Stomach (tissue), 4 donors: ENCODE results near the gene HCN1.

ENCODE experiments used
- EP300 ChIP-seq: sonication (generic); formaldehyde crosslinking; IDR thresholded peaks from one replicate; pipeline ENCODE4 v1.6.1; 2017; ENCODE audit warnings: antibody characterized with exemption
- TF ChIP-seq, protein P1 (sequence below), 7 experiments: fragments of 450-650 bp in 4 of 7; fragments of 200-600 bp in 3 of 7; sonication (generic) in 3 of 7; IDR thresholded peaks; one replicate each; pipeline ENCODE4 v1.5.1; 2016 to 2019; ENCODE audit warnings: antibody characterized with exemption in 7 of 7, control low read depth in 2 of 7, mild to moderate bottlenecking in 1 of 7

DNA sequence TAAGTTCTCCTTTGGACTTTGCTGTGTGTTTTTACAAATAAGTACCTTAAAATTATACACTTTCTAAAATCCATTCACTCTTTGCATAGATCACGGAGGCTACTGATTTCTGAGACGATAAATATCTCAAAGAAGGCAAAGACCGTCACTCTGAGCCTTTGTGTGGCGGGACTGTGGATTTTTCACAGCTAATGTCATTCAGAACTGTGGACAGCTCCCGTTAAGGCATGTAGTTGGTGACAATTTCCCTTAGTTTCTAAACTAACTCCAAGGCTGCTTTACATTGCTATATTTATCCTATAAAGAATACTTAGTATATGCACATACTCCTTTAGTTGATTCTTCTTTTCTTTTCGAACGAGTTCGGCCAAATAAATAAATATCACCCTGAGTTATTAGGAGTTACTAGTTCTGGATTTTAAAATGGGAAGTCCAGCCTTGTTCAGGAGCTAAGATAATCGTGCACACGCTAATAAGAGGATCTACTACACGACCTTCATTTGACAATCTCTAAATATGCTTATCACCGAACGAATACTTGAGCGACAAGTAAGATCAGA lies 1.8 kb downstream of the HCN1 start:
- TF ChIP-seq, protein P1, sequence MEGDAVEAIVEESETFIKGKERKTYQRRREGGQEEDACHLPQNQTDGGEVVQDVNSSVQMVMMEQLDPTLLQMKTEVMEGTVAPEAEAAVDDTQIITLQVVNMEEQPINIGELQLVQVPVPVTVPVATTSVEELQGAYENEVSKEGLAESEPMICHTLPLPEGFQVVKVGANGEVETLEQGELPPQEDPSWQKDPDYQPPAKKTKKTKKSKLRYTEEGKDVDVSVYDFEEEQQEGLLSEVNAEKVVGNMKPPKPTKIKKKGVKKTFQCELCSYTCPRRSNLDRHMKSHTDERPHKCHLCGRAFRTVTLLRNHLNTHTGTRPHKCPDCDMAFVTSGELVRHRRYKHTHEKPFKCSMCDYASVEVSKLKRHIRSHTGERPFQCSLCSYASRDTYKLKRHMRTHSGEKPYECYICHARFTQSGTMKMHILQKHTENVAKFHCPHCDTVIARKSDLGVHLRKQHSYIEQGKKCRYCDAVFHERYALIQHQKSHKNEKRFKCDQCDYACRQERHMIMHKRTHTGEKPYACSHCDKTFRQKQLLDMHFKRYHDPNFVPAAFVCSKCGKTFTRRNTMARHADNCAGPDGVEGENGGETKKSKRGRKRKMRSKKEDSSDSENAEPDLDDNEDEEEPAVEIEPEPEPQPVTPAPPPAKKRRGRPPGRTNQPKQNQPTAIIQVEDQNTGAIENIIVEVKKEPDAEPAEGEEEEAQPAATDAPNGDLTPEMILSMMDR (IDR thresholded peaks at IDR 0.05) = no peak
- no peak for TF ChIP-seq EP300
